Lower lobe of right lung (tissue), 2 donors: Measurements from ENCODE around the gene SCO1. TPM values are rescaled to one million over a fixed set of nuclear protein-coding genes. Genes with fewer than 3 reads are reported as not detected.

ENCODE experiments used
- ATAC-seq, 2 donors: fragments of 200-7000 bp; cut with Tn5 transposase; one replicate each; pipeline ENCODE4 v1.9.1; 2020 to 2022; ENCODE audit warnings: mild to moderate bottlenecking in 2 of 2, moderate library complexity in 2 of 2
- DNase-seq: peaks from one replicate; pipeline ENCODE4 v3.0.0-alpha.2; 2020
- H3K27ac ChIP-seq: fragments of 200-600 bp; one replicate; pipeline ENCODE4 v1.8.0; 2022
- H3K27me3 ChIP-seq: fragments of 200-600 bp; one replicate; pipeline ENCODE4 v1.8.0; 2022; ENCODE audit warnings: low read depth
- H3K36me3 ChIP-seq: fragments of 200-600 bp; one replicate; pipeline ENCODE4 v1.8.0; 2022; ENCODE audit warnings: mild to moderate bottlenecking
- H3K4me1 ChIP-seq: fragments of 200-600 bp; one replicate; pipeline ENCODE4 v1.8.0; 2022
- H3K4me3 ChIP-seq: fragments of 200-600 bp; one replicate; pipeline ENCODE4 v1.8.0; 2022; ENCODE audit warnings: mild to moderate bottlenecking
- H3K9me3 ChIP-seq: fragments of 200-600 bp; one replicate; pipeline ENCODE4 v1.8.0; 2022
- CTCF ChIP-seq: fragments of 200-600 bp; IDR thresholded peaks from one replicate; pipeline ENCODE4 v1.8.0; 2022; ENCODE audit warnings: antibody characterized with exemption, mild to moderate bottlenecking
- intact Hi-C: fragments of 100-400 bp; cut with DNase I; formaldehyde crosslinking; loops from one replicate; pipeline ENCODE4 v1.11.0; 2022
- total RNA-seq: library from RNA; stranded (reverse); fragmentation: NEBNext Ultra II Directional; extraction: Animal tissue kit (Norgen Biotek cat#: 25700); gene quantifications from one replicate; pipeline ENCODE4 v1.2.1, GENCODE V29; 2021
- donor health status: DM: no; HTN: yes; CAD: no; lungs with severe emphysema.

The SCO1 gene
- total RNA-seq, 1 donor from 2014 or later: 23.9 TPM

GRCh38 chr17:10741416-10742135, 44.2 kb upstream of the SCO1 start:
- Histone ChIP-seq H3K9me3 (no peaks in the 10 kb centered on the region), H3K27ac (no peak overlapping the region), H3K4me1 (peaks cover 19% of the 10 kb centered on the region), H3K36me3 (no peaks in the 10 kb centered on the region), H3K4me3 (no peak overlapping the region), H3K27me3 (no peaks in the 10 kb centered on the region)
- intact Hi-C loops: no loop called here
- no peak for DNase-seq
- no peak for ATAC-seq
- TF ChIP-seq CTCF: no peak

GRCh38 chr17:10739386-10739785, 42.1 kb upstream of the SCO1 start:
- peaks cover 19% of the 10 kb centered on the region for H3K4me1 ChIP-seq
- H3K36me3 ChIP-seq: no peaks in the 10 kb centered on the region
- no peak for TF ChIP-seq CTCF
- no peak overlapping the region for H3K4me3 ChIP-seq
- DNase-seq: no peak
- H3K9me3 ChIP-seq: no peaks in the 10 kb centered on the region
- intact Hi-C loops: no loop called here
- H3K27me3 ChIP-seq: no peaks in the 10 kb centered on the region
- H3K27ac ChIP-seq: no peak overlapping the region
- ATAC-seq: peak in 1 of 2 donors; percentile 21

GRCh38 chr17:10738521-10739258, 41.4 kb upstream of the SCO1 start:
- TF ChIP-seq CTCF: no peak
- H3K27ac ChIP-seq: no peak overlapping the region
- no peak overlapping the region for H3K4me3 ChIP-seq
- H3K9me3 ChIP-seq: no peaks in the 10 kb centered on the region
- ATAC-seq (no peak), DNase-seq (no peak)
- H3K27me3 ChIP-seq: no peaks in the 10 kb centered on the region
- peaks cover 19% of the 10 kb centered on the region for H3K4me1 ChIP-seq
- no peaks in the 10 kb centered on the region for H3K36me3 ChIP-seq
- intact Hi-C loops: no loop called here

- DNase-seq (no peak), ATAC-seq (no peak)
- Histone ChIP-seq H3K27me3 (no peaks in the 10 kb centered on the region), H3K4me1 (peaks cover 19% of the 10 kb centered on the region), H3K27ac (no peak overlapping the region), H3K36me3 (no peaks in the 10 kb centered on the region), H3K4me3 (no peak overlapping the region), H3K9me3 (no peaks in the 10 kb centered on the region)
- TF ChIP-seq CTCF: no peak
- intact Hi-C loops: no loop called here
These were observed 40.4 kb upstream of the SCO1 start for GRCh38 chr17:10737736-10738135.

- H3K36me3 ChIP-seq: no peaks in the 10 kb centered on the region
- peak; percentile 67 for TF ChIP-seq CTCF
- DNase-seq (peak; percentile 77), ATAC-seq (peak; percentile 95 to 96)
- peaks cover 19% of the 10 kb centered on the region for H3K4me1 ChIP-seq
- no peak overlapping the region for H3K4me3 ChIP-seq
- H3K27me3 ChIP-seq: no peaks in the 10 kb centered on the region
- H3K9me3 ChIP-seq: no peaks in the 10 kb centered on the region
- intact Hi-C loops: no loop called here
- H3K27ac ChIP-seq: no peak overlapping the region
These were observed 39.9 kb upstream of the SCO1 start for GRCh38 chr17:10737168-10737622.
